Breast epithelium (tissue), 4 donors: Measurements from ENCODE around the gene SLC18B1. TPM values are rescaled to one million over a fixed set of nuclear protein-coding genes. Genes with fewer than 3 reads are reported as not detected.

Experiments
- DNase-seq, 2 donors: peaks; one replicate each; pipeline ENCODE4 v3.0.0-alpha.2; 2019; ENCODE audit warnings: low spot score in 2 of 2
- H3K27ac ChIP-seq, 2 donors: fragments of 200-600 bp; sonication (generic) in 1 of 2; one replicate each; pipeline ENCODE4 v1.5.1; 2016 to 2019; ENCODE audit warnings: mild to moderate bottlenecking in 1 of 2
- H3K27me3 ChIP-seq, 2 donors: fragments of 200-600 bp; sonication (generic) in 1 of 2; one replicate each; pipeline versions ENCODE4 v1.5.1 to v1.6.0; 2017 to 2019; ENCODE audit warnings: control low read depth in 1 of 2, mild to moderate bottlenecking in 1 of 2
- H3K36me3 ChIP-seq: fragments of 200-600 bp; one replicate; pipeline ENCODE4 v1.5.1; 2019
- H3K4me1 ChIP-seq, 2 donors: fragments of 200-600 bp; sonication (generic); one replicate each; pipeline ENCODE4 v1.5.1; 2016 to 2019; ENCODE audit warnings: control low read depth in 1 of 2
- H3K4me3 ChIP-seq, 3 donors: fragments of 200-600 bp; sonication (generic); 1 replicate in 2 of 3; 2 replicates in 1 of 3; pipeline ENCODE4 v1.5.1; 2016 to 2019; ENCODE audit warnings: mild to moderate bottlenecking in 3 of 3, moderate library complexity in 2 of 3
- H3K9me3 ChIP-seq, 2 donors: fragments of 200-600 bp; sonication (generic) in 1 of 2; one replicate each; pipeline ENCODE4 v1.5.1; 2016 to 2019; ENCODE audit warnings: control low read depth in 1 of 2
- CTCF ChIP-seq, 3 donors: fragments of 450-650 bp; IDR thresholded peaks; one replicate each; pipeline ENCODE4 v1.5.1; 2016 to 2017; ENCODE audit warnings: antibody characterized with exemption in 3 of 3, mild to moderate bottlenecking in 3 of 3, moderate library complexity in 3 of 3
- POLR2A ChIP-seq: fragments of 450-650 bp; IDR thresholded peaks from one replicate; pipeline ENCODE4 v1.6.1; 2016; ENCODE audit warnings: antibody characterized with exemption, mild to moderate bottlenecking, moderate library complexity
- POLR2AphosphoS5 ChIP-seq, 3 donors: sonication (generic); formaldehyde crosslinking; IDR thresholded peaks; one replicate each; pipeline ENCODE4 v1.6.1; 2017; ENCODE audit warnings: antibody characterized with exemption in 3 of 3
- intact Hi-C: fragments of 100-400 bp; cut with DNase I; formaldehyde crosslinking; loops from one replicate; pipeline ENCODE4 v1.15.1; 2023; ENCODE audit warnings: low total_unique reads
- total RNA-seq, 3 donors: library from RNA; depleted of rRNA; stranded (reverse); fragments of >200 nt; gene quantifications; one replicate each; pipeline ENCODE4 v1.1.0, GENCODE V29; 2016

Gene SLC18B1
- total RNA-seq, result 10 to 100 TPM in 2 of 3 donors, 1 to 10 TPM in 1; 8.2 to 14.6 (median 14.1) TPM

GRCh38 chr6:132797951-132798868 lies at the start of gene SLC18B1:
Gene SLC18B1 (minus strand): TSS chr6:132798637. CDS start chr6:132798456, 181 bp downstream.
- H3K4me1 ChIP-seq, result no peaks in the 10 kb centered on the region
- no peak for DNase-seq
- H3K4me3 ChIP-seq, result peak within 1 kb of the TSS in 1 of 3 donors; percentile 63

GRCh38 chr6:132843316-132844035 lies 45.0 kb upstream of the SLC18B1 start:
- TF ChIP-seq CTCF (IDR thresholded peaks at IDR 0.05) (no peak), POLR2A (no peak), POLR2AphosphoS5 (IDR thresholded peaks at IDR 0.05) (no peak)
- intact Hi-C loops, result no loop called here
- Histone ChIP-seq H3K27me3 (no peaks in the 10 kb centered on the region), H3K4me1 (no peaks in the 10 kb centered on the region), H3K27ac (no peak overlapping the region), H3K36me3 (no peaks in the 10 kb centered on the region), H3K9me3 (no peaks in the 10 kb centered on the region), H3K4me3 (no peak overlapping the region)
- no peak for DNase-seq

More at GRCh38 chr6:132797951-132798868, at the start of gene SLC18B1:
- Histone ChIP-seq H3K36me3 (no peaks in the 10 kb centered on the region), H3K9me3 (no peaks in the 10 kb centered on the region), H3K27ac (no peak within 1 kb of the TSS), H3K27me3 (no peaks in the 10 kb centered on the region)
- TF ChIP-seq POLR2A, result no peak
- TF ChIP-seq CTCF (IDR thresholded peaks at IDR 0.05), result no peak
- no peak for TF ChIP-seq POLR2AphosphoS5 (IDR thresholded peaks at IDR 0.05)
- intact Hi-C loops, result no loop called here

- H3K36me3 ChIP-seq, result no peaks in the 10 kb centered on the region
- no peak overlapping the region for H3K4me3 ChIP-seq
- H3K27me3 ChIP-seq, result no peaks in the 10 kb centered on the region
- no peaks in the 10 kb centered on the region for H3K9me3 ChIP-seq
- TF ChIP-seq CTCF (IDR thresholded peaks at IDR 0.05) (no peak), POLR2AphosphoS5 (IDR thresholded peaks at IDR 0.05) (no peak), POLR2A (no peak)
- intact Hi-C loops, result no loop called here
- H3K27ac ChIP-seq, result no peak overlapping the region
- no peaks in the 10 kb centered on the region for H3K4me1 ChIP-seq
- no peak for DNase-seq
These were observed 43.5 kb upstream of the SLC18B1 start for GRCh38 chr6:132841966-132842365.

GRCh38 chr6:132832891-132833290 lies 34.5 kb upstream of the SLC18B1 start:
- Histone ChIP-seq H3K27ac (no peak overlapping the region), H3K4me1 (no peaks in the 10 kb centered on the region), H3K4me3 (no peak overlapping the region), H3K9me3 (no peaks in the 10 kb centered on the region), H3K36me3 (no peaks in the 10 kb centered on the region), H3K27me3 (no peaks in the 10 kb centered on the region)
- TF ChIP-seq POLR2AphosphoS5 (IDR thresholded peaks at IDR 0.05) (no peak), CTCF (IDR thresholded peaks at IDR 0.05) (no peak), POLR2A (no peak)
- DNase-seq, result no peak
- intact Hi-C loops, result no loop called here

GRCh38 chr6:132830334-132830751 lies 31.9 kb upstream of the SLC18B1 start:
- Histone ChIP-seq H3K9me3 (no peaks in the 10 kb centered on the region), H3K4me1 (no peaks in the 10 kb centered on the region), H3K4me3 (no peak overlapping the region), H3K36me3 (no peaks in the 10 kb centered on the region), H3K27ac (no peak overlapping the region), H3K27me3 (no peaks in the 10 kb centered on the region)
- DNase-seq, result no peak
- no peak for TF ChIP-seq POLR2AphosphoS5 (IDR thresholded peaks at IDR 0.05)
- TF ChIP-seq CTCF (IDR thresholded peaks at IDR 0.05), result peak in 2 of 3 donors; percentile 25 to 51
- intact Hi-C loops, result no loop called here
